ENCODE data around the gene PRDM12. TPM values are rescaled to one million over a fixed set of nuclear protein-coding genes. Genes with fewer than 3 reads are reported as not detected.
A peak's percentile ranks its signal among the peaks of the same experiment; 100 is the strongest.

The PRDM12 gene
- total and polyA plus RNA-seq, 2 experiments from 2014 or later = 0.11 TPM; not detected in 1

DNA sequence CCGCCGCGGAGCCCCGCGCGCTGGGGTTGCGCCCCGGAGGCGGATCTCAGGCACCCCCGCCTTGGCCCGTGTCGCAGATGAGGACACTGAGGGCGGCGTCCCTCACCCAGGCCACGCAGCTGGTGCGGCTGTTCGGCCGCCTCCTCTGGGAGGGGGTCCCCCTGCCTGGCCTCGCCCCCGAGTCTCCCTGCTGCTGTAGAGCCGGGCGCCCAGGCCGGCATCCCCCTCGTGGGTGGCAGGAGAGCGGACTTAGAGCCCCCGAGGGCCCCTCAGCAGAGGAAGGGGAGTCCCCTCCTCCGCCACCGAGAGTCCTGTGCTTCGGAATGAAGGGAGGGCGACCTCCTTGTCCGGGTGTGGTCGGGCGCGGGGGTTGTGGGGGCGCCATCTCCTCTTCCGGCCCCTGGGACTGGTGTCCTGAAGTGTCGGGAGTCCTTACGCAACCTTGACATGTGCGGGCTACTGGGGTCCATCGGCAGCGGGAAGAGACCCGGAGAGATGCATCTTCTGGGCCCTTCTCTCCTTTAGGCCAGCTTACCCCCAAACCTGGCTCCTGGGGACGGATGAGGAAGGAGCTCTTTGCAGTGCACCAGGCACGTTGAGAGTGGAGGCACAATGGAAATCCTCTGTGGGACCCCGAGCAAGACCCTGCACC is 17.5 kb downstream of the PRDM12 start:
- H3K27me3 ChIP-seq (ENCODE audit: insufficient read depth) = peaks cover 50% of the 10 kb centered on the region
- no peaks in the 10 kb centered on the region for H3K79me2 ChIP-seq (replicated peaks; ENCODE audit: insufficient read depth)
- peaks cover 5% of the 10 kb centered on the region; the same call in 1 of the 2 replicates for H3K4me1 ChIP-seq (ENCODE audit: insufficient read depth)
- peaks cover 15% of the 10 kb centered on the region; the same call in 2 of the 3 replicates for H3K9me3 Mint-ChIP-seq
- H3K27ac Mint-ChIP-seq = no peak overlapping the region
- H3K27me3 Mint-ChIP-seq (ENCODE audit: insufficient read depth, low read depth, poor library complexity) = peaks cover 44% of the 10 kb centered on the region
- no peaks in the 10 kb centered on the region for H3K36me3 Mint-ChIP-seq (ENCODE audit: low read depth)
- H4K20me1 ChIP-seq (replicated peaks; ENCODE audit: insufficient read depth) = peaks cover 3% of the 10 kb centered on the region; the same call in 1 of the 2 replicates
- no peaks in the 10 kb centered on the region; the same call in 2 of the 3 replicates for H3K4me1 Mint-ChIP-seq
- peak; percentile 46 for ATAC-seq
- no peaks in the 10 kb centered on the region for H3K9me2 ChIP-seq (ENCODE audit: insufficient read depth)
- no peak overlapping the region for H3K27ac ChIP-seq (ENCODE audit: low read depth)
- H3K36me3 ChIP-seq (ENCODE audit: insufficient read depth) = no peaks in the 10 kb centered on the region
- peak overlapping the region; percentile 72 for H3K4me3 Mint-ChIP-seq
- H3K4me3 ChIP-seq = peak overlapping the region; percentile 68
- peak; percentile 64 for DNase-seq (ENCODE audit: low spot score)
- no peaks in the 10 kb centered on the region for H3F3A ChIP-seq (replicated peaks; ENCODE audit: low read depth)
- H2AFZ ChIP-seq = peak overlapping the region; percentile 98
- peak; percentile 65 for TF ChIP-seq EZH2 (IDR thresholded peaks at IDR 0.05; ENCODE audit: low read depth, unreplicated experiment)
- TF ChIP-seq, protein P1, sequence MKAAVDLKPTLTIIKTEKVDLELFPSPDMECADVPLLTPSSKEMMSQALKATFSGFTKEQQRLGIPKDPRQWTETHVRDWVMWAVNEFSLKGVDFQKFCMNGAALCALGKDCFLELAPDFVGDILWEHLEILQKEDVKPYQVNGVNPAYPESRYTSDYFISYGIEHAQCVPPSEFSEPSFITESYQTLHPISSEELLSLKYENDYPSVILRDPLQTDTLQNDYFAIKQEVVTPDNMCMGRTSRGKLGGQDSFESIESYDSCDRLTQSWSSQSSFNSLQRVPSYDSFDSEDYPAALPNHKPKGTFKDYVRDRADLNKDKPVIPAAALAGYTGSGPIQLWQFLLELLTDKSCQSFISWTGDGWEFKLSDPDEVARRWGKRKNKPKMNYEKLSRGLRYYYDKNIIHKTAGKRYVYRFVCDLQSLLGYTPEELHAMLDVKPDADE (IDR thresholded peaks at IDR 0.05) = no peak
- H3K4me2 ChIP-seq = peak overlapping the region; percentile 90

DNA sequence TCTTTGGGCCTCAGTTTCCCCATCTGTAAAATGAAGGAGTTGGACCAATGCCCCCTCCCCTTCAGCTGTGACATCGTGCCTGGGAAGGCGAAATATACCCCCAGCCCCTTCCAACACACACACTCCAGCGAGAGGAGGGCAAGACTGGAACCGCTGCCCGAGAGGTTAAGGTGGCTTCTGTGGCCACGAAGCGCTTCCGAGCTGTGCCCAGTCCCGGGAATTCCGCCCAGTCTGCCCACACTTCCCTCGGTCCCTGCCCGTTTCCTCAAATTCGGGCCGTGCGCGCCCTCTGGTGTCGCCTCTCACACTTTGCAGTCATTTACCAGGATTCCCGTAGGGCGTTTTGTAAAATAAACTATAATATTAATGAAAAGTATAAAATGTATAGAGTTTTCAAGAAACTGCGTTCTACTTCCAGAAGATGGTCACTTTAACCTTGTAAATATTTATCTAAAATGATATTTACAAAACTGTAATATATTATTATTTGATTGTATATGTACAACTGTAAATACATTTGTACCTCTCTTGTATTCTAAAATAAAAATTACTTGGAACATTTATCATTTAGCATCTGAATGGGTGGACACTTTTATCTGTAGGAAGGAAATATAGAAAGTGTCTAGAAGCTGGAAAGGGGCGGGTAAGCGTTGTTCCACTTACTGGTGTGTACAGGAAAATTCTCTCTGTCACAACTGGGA is 18.2 kb downstream of the PRDM12 start:
- H2AFZ ChIP-seq = peak overlapping the region; percentile 98; the same call in 1 of the 2 replicates
- peak overlapping the region; percentile 68 for H3K4me3 ChIP-seq

More for the DNA sequence above, 18.2 kb downstream of the PRDM12 start:
- H3K36me3 Mint-ChIP-seq (ENCODE audit: low read depth) = no peaks in the 10 kb centered on the region
- Histone ChIP-seq H3K9me2 (ENCODE audit: insufficient read depth) (no peaks in the 10 kb centered on the region), H4K20me1 (replicated peaks; ENCODE audit: insufficient read depth) (peaks cover 3% of the 10 kb centered on the region; the same call in 1 of the 2 replicates), H3K27me3 (ENCODE audit: insufficient read depth) (peaks cover 47% of the 10 kb centered on the region), H3K36me3 (ENCODE audit: insufficient read depth) (no peaks in the 10 kb centered on the region), H3K4me1 (ENCODE audit: insufficient read depth) (peaks cover 5% of the 10 kb centered on the region; the same call in 1 of the 2 replicates), H3K79me2 (replicated peaks; ENCODE audit: insufficient read depth) (no peaks in the 10 kb centered on the region), H3F3A (replicated peaks; ENCODE audit: low read depth) (no peaks in the 10 kb centered on the region), H3K27ac (ENCODE audit: low read depth) (no peak overlapping the region), H3K4me2 (peak overlapping the region; percentile 90)
- H3K9me3 Mint-ChIP-seq = peaks cover 15% of the 10 kb centered on the region; the same call in 2 of the 3 replicates
- peak; percentile 76 for ATAC-seq
- no peak for TF ChIP-seq JUNB (IDR thresholded peaks at IDR 0.05; ENCODE audit: unreplicated experiment)
- no peak for TF ChIP-seq EZH2phosphoT487 (IDR thresholded peaks at IDR 0.05; ENCODE audit: unreplicated experiment)
- TF ChIP-seq, protein P2, sequence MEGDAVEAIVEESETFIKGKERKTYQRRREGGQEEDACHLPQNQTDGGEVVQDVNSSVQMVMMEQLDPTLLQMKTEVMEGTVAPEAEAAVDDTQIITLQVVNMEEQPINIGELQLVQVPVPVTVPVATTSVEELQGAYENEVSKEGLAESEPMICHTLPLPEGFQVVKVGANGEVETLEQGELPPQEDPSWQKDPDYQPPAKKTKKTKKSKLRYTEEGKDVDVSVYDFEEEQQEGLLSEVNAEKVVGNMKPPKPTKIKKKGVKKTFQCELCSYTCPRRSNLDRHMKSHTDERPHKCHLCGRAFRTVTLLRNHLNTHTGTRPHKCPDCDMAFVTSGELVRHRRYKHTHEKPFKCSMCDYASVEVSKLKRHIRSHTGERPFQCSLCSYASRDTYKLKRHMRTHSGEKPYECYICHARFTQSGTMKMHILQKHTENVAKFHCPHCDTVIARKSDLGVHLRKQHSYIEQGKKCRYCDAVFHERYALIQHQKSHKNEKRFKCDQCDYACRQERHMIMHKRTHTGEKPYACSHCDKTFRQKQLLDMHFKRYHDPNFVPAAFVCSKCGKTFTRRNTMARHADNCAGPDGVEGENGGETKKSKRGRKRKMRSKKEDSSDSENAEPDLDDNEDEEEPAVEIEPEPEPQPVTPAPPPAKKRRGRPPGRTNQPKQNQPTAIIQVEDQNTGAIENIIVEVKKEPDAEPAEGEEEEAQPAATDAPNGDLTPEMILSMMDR (conservative IDR thresholded peaks at IDR 0.05; ENCODE audit: low read depth in 2 of 2) = peak; percentile 80 to 92
- TF ChIP-seq EZH2 (IDR thresholded peaks at IDR 0.05; ENCODE audit: low read depth, unreplicated experiment) = peak; percentile 13
- peak overlapping the region; percentile 72 for H3K4me3 Mint-ChIP-seq
- no peaks in the 10 kb centered on the region; the same call in 2 of the 3 replicates for H3K4me1 Mint-ChIP-seq
- peak; percentile 92 for DNase-seq (ENCODE audit: low spot score)
- peaks cover 43% of the 10 kb centered on the region for H3K27me3 Mint-ChIP-seq (ENCODE audit: insufficient read depth, low read depth, poor library complexity)
- H3K27ac Mint-ChIP-seq = no peak overlapping the region

Data from GM23338 (cell line).